GM21717 (cell line): ENCODE measurements around the gene AXL.

Source experiments
- ATAC-seq: cut with Tn5 transposase; IDR thresholded peaks from one replicate; pipeline ENCODE4 v1.9.1; 2021; ENCODE audit warnings: mild to moderate bottlenecking, moderate library complexity; ENCODE audit not compliant: unreplicated experiment

AXL gene

GRCh38 chr19:41233748-41234240 lies 14.8 kb downstream of the AXL start:
- no peak for ATAC-seq

- no peak for ATAC-seq
Measured at GRCh38 chr19:41234512-41235168, 15.6 kb downstream of the AXL start.

GRCh38 chr19:41235480-41235879 lies 16.5 kb downstream of the AXL start:
- ATAC-seq: no peak

GRCh38 chr19:41238244-41238643 lies 19.2 kb downstream of the AXL start:
- no peak for ATAC-seq

GRCh38 chr19:41239363-41239762 lies 20.3 kb downstream of the AXL start:
- no peak for ATAC-seq

- ATAC-seq: no peak
Measured at GRCh38 chr19:41239961-41240574, 21.0 kb downstream of the AXL start.

GRCh38 chr19:41241859-41242258 lies 22.8 kb downstream of the AXL start:
- no peak for ATAC-seq

GRCh38 chr19:41244117-41244516 lies 25.1 kb downstream of the AXL start:
- no peak for ATAC-seq

- ATAC-seq: no peak
Measured at GRCh38 chr19:41245843-41246242, 26.8 kb downstream of the AXL start.

- no peak for ATAC-seq
Measured at GRCh38 chr19:41248895-41249294, 29.9 kb downstream of the AXL start.

GRCh38 chr19:41249707-41250423 lies 30.8 kb downstream of the AXL start:
- no peak for ATAC-seq

GRCh38 chr19:41253660-41254059 lies 34.6 kb downstream of the AXL start:
- no peak for ATAC-seq

GRCh38 chr19:41255171-41255570 lies 36.1 kb downstream of the AXL start:
- ATAC-seq: no peak

GRCh38 chr19:41261474-41262190 lies 42.6 kb downstream of the AXL start:
- ATAC-seq: no peak

- peak; percentile 5 for ATAC-seq
Measured at GRCh38 chr19:41263042-41263849, 44.2 kb downstream of the AXL start.

- ATAC-seq: peak; percentile 59
Measured at GRCh38 chr19:41263850-41264580, 45.0 kb downstream of the AXL start, which contains the start of gene HNRNPUL1. TSS of gene HNRNPUL1 (plus strand) at chr19:41264372. CDS start at chr19:41264504, 132 bp downstream.

- no peak for ATAC-seq
Measured at GRCh38 chr19:41264581-41265394, 45.8 kb downstream of the AXL start.

- ATAC-seq: no peak
Measured at GRCh38 chr19:41265395-41266153, 46.6 kb downstream of the AXL start.
